ENCODE data around the gene KDM5A. TPM values are rescaled to one million over a fixed set of nuclear protein-coding genes. Genes with fewer than 3 reads are reported as not detected.

KDM5A gene
- total RNA-seq, 2 donors from 2014 or later, result 52.8 to 57.7 TPM

Other genes with a start within 250 kb of the KDM5A start
- gene SLC6A12, start 175.2 kb downstream of the KDM5A start, total RNA-seq, result 1 to 10 TPM; 1.2 to 1.8 TPM
- gene SLC6A13, start 126.5 kb downstream of the KDM5A start, total RNA-seq, result under 1 TPM in 1 of 2 donors, not detected in 1; 0.54 TPM
- 1 to 10 TPM; 5.6 to 7.2 TPM for gene CCDC77, start 12.3 kb upstream of the KDM5A start, total RNA-seq
- gene B4GALNT3, start 70.6 kb upstream of the KDM5A start, total RNA-seq, result 10 to 100 TPM; 16.8 to 22.3 TPM